Neural crest cell (in vitro differentiated cells): ENCODE data around the gene CCL17. TPM values are rescaled to one million over a fixed set of nuclear protein-coding genes. Genes with fewer than 3 reads are reported as not detected.

ENCODE experiments used
- DNase-seq: peaks from one replicate; pipeline ENCODE4 v3.0.0; 2021; ENCODE audit warnings: low read depth, mixed read lengths, low spot score
- H3K27ac Mint-ChIP-seq: one replicate; pipeline ENCODE4 v1.8.0; 2021; ENCODE audit warnings: mild to moderate bottlenecking, mixed read lengths; ENCODE audit not compliant: unreplicated experiment
- H3K27me3 Mint-ChIP-seq: 2 replicates; pipeline ENCODE4 v1.8.0; 2021; ENCODE audit warnings: low read depth, mild to moderate bottlenecking, mixed read lengths
- H3K36me3 Mint-ChIP-seq: 2 replicates; pipeline ENCODE4 v1.8.0; 2021; ENCODE audit warnings: low read depth, mild to moderate bottlenecking, mixed read lengths
- H3K4me1 Mint-ChIP-seq: 2 replicates; pipeline ENCODE4 v1.8.0; 2021; ENCODE audit warnings: mixed read lengths
- H3K4me3 Mint-ChIP-seq: one replicate; pipeline ENCODE4 v1.8.0; 2021; ENCODE audit warnings: mild to moderate bottlenecking, mixed read lengths
- H3K9me3 Mint-ChIP-seq: 2 replicates; pipeline ENCODE4 v1.8.0; 2021; ENCODE audit warnings: mixed read lengths
- total RNA-seq: library from RNA; stranded (reverse); gene quantifications from 2 replicates; pipeline ENCODE4 v1.2.1, GENCODE V29; 2021
- TF ChIP-seq, protein P1 (sequence below): fragments of 200-600 bp; sonication (generic); conservative IDR thresholded peaks from 2 replicates; pipeline ENCODE4 v1.5.0; 2021; ENCODE audit warnings: antibody characterized with exemption, mild to moderate bottlenecking

The CCL17 gene
- total RNA-seq, 1 donor from 2014 or later = not detected

- no peak for DNase-seq
- no peak within 1 kb of the TSS for H3K27ac Mint-ChIP-seq
Measured at GRCh38 chr16:57358527-57359095, 46.0 kb upstream of the CCL17 start, which contains the start of gene CCL22. CCL22 (plus strand) TSS chr16:57358783; CDS start chr16:57358817, 34 bp downstream.

DNA sequence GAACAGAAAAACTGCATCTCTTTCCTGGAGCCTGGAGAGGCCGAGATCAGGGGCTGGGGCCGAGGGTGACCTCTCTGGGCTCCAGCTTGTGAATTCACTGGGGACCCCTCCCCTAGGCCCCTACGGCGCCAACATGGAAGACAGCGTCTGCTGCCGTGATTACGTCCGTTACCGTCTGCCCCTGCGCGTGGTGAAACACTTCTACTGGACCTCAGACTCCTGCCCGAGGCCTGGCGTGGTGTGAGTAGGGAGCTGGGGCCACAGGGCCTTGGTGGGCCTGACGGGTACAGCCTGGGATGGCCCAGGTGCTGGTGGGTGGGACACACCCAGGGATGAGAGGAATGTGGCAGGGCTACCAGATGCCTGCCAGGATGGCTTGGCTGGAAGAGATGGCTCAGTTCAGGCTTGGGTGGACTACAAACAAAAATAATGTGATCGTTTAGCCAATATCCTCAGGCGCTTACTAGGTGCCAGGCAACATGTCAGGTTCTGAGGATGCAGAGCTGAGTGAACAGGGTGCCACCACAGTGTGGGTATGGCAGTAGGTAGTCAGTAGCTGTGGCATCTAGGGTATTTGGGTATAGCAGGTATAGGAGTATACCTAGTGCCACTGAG lies 44.1 kb upstream of the CCL17 start:
- no peaks in the 10 kb centered on the region for H3K36me3 Mint-ChIP-seq
- H3K9me3 Mint-ChIP-seq = no peaks in the 10 kb centered on the region
- DNase-seq = no peak
- H3K27me3 Mint-ChIP-seq = no peaks in the 10 kb centered on the region
- no peaks in the 10 kb centered on the region for H3K4me1 Mint-ChIP-seq
- H3K4me3 Mint-ChIP-seq = no peak overlapping the region
- TF ChIP-seq, protein P1, sequence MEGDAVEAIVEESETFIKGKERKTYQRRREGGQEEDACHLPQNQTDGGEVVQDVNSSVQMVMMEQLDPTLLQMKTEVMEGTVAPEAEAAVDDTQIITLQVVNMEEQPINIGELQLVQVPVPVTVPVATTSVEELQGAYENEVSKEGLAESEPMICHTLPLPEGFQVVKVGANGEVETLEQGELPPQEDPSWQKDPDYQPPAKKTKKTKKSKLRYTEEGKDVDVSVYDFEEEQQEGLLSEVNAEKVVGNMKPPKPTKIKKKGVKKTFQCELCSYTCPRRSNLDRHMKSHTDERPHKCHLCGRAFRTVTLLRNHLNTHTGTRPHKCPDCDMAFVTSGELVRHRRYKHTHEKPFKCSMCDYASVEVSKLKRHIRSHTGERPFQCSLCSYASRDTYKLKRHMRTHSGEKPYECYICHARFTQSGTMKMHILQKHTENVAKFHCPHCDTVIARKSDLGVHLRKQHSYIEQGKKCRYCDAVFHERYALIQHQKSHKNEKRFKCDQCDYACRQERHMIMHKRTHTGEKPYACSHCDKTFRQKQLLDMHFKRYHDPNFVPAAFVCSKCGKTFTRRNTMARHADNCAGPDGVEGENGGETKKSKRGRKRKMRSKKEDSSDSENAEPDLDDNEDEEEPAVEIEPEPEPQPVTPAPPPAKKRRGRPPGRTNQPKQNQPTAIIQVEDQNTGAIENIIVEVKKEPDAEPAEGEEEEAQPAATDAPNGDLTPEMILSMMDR = no peak
- no peak overlapping the region for H3K27ac Mint-ChIP-seq

More at GRCh38 chr16:57358527-57359095, 46.0 kb upstream of the CCL17 start, which contains the start of gene CCL22:
- Mint-ChIP-seq H3K27me3 (no peaks in the 10 kb centered on the region), H3K4me3 (no peak within 1 kb of the TSS), H3K9me3 (no peaks in the 10 kb centered on the region), H3K4me1 (no peaks in the 10 kb centered on the region), H3K36me3 (no peaks in the 10 kb centered on the region)
- TF ChIP-seq, protein P1 = no peak

GRCh38 chr16:57361404-57361803 lies 43.2 kb upstream of the CCL17 start:
- no peaks in the 10 kb centered on the region for H3K9me3 Mint-ChIP-seq
- no peaks in the 10 kb centered on the region for H3K4me1 Mint-ChIP-seq
- H3K27me3 Mint-ChIP-seq = no peaks in the 10 kb centered on the region
- TF ChIP-seq, protein P1 = no peak
- no peak overlapping the region for H3K4me3 Mint-ChIP-seq
- no peaks in the 10 kb centered on the region for H3K36me3 Mint-ChIP-seq
- DNase-seq = no peak
- no peak overlapping the region for H3K27ac Mint-ChIP-seq

- TF ChIP-seq, protein P1 = no peak
- no peak for DNase-seq
- Mint-ChIP-seq H3K36me3 (no peaks in the 10 kb centered on the region), H3K4me1 (no peaks in the 10 kb centered on the region), H3K27ac (no peak overlapping the region), H3K9me3 (no peaks in the 10 kb centered on the region), H3K4me3 (no peak overlapping the region), H3K27me3 (no peaks in the 10 kb centered on the region)
Measured at GRCh38 chr16:57364143-57364542, 40.4 kb upstream of the CCL17 start.

GRCh38 chr16:57366544-57367040 lies 38.0 kb upstream of the CCL17 start:
- H3K4me1 Mint-ChIP-seq = peaks cover 3% of the 10 kb centered on the region
- no peaks in the 10 kb centered on the region for H3K9me3 Mint-ChIP-seq
- DNase-seq = no peak
- H3K36me3 Mint-ChIP-seq = no peaks in the 10 kb centered on the region
- H3K27ac Mint-ChIP-seq = no peak overlapping the region
- TF ChIP-seq, protein P1 = no peak
- H3K27me3 Mint-ChIP-seq = no peaks in the 10 kb centered on the region
- no peak overlapping the region for H3K4me3 Mint-ChIP-seq
